Uterus (tissue), 4 donors: Measurements from ENCODE around the gene HNRNPA2B1. TPM values are rescaled to one million over a fixed set of nuclear protein-coding genes. Genes with fewer than 3 reads are reported as not detected.

Source experiments
- DNase-seq, 2 donors: peaks; one replicate each; pipeline ENCODE4 v3.0.0-alpha.2; 2019 to 2020
- H3K27ac ChIP-seq, 2 donors: fragments of 200-600 bp; sonication (generic); 1 replicate in 1 of 2; 2 replicates in 1 of 2; pipeline ENCODE4 v1.5.1; 2016 to 2018
- H3K27me3 ChIP-seq, 2 donors: fragments of 200-600 bp; sonication (generic); one replicate each; pipeline ENCODE4 v1.5.1; 2018 to 2019; ENCODE audit warnings: control low read depth in 1 of 2
- H3K36me3 ChIP-seq, 2 donors: fragments of 200-600 bp; sonication (generic); one replicate each; pipeline ENCODE4 v1.5.1; 2019; ENCODE audit warnings: control low read depth in 1 of 2
- H3K4me1 ChIP-seq, 2 donors: fragments of 200-600 bp; sonication (generic); one replicate each; pipeline ENCODE4 v1.5.1; 2018 to 2019; ENCODE audit warnings: control low read depth in 1 of 2
- H3K4me3 ChIP-seq, 2 donors: fragments of 200-600 bp; sonication (generic); 1 replicate in 1 of 2; 2 replicates in 1 of 2; pipeline ENCODE4 v1.5.1; 2018 to 2019; ENCODE audit warnings: mild to moderate bottlenecking in 1 of 2
- H3K9me3 ChIP-seq, 2 donors: fragments of 200-600 bp; sonication (generic); one replicate each; pipeline ENCODE4 v1.5.1; 2019; ENCODE audit warnings: control low read depth in 1 of 2
- CTCF ChIP-seq, 4 experiments: fragments of 200-600 bp in 2 of 4; fragments of 450-650 bp in 2 of 4; sonication (generic) in 2 of 4; IDR thresholded peaks; one replicate each; pipeline ENCODE4 v1.5.1; 2016 to 2019; ENCODE audit warnings: antibody characterized with exemption in 4 of 4, mild to moderate bottlenecking in 2 of 4, moderate library complexity in 1 of 4
- POLR2A ChIP-seq, 2 donors: fragments of 450-650 bp; IDR thresholded peaks; one replicate each; pipeline ENCODE4 v1.6.1; 2016; ENCODE audit warnings: antibody characterized with exemption in 2 of 2, mild to moderate bottlenecking in 1 of 2, moderate library complexity in 1 of 2
- intact Hi-C: fragments of 100-400 bp; cut with DNase I; formaldehyde crosslinking; loops from one replicate; pipeline ENCODE4 v1.15.1; 2023; ENCODE audit warnings: low total_unique reads
- total RNA-seq, 4 donors: library from RNA; depleted of rRNA in 3 of 4; stranded (reverse); fragments of >200 nt in 3 of 4; gene quantifications; one replicate each; pipeline versions ENCODE4 v1.1.0 to v1.2.4, GENCODE V29; 2014 to 2023
- donor health status: DM: yes; HTN: yes; CAD: no.

The HNRNPA2B1 gene
- total RNA-seq, 4 donors from 2014 or later: 100 to 464 (median 207) TPM

DNA sequence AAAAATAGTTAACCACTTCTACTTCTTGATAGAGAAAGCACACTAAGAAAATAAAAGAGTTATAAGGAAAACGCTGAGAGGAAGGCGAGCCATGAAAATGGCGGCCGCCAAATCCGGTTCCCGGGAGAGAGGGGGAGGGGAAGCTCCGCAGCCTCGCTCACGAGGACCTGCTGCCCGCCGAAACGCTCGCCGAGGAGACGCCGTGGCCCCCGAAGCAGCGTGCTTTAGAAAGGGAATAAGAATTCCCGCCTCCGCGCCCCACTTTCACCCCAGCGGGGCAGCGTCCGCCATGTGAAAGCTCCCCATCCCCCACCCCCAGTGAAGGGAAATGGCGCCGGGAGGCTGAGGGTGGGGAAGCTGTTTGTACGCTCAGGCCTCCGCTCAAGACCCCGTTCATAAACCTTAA lies 505 bp downstream of the HNRNPA2B1 start:
- Histone ChIP-seq H3K27me3 (no peaks in the 10 kb centered on the region), H3K9me3 (no peaks in the 10 kb centered on the region), H3K27ac (peak overlapping the region; percentile 100), H3K4me1 (peaks cover 13 to 19% of the 10 kb centered on the region in 2 donors), H3K4me3 (peak overlapping the region; percentile 88 to 97), H3K36me3 (no peaks in the 10 kb centered on the region)
- peak; percentile 71 to 77 for DNase-seq
- intact Hi-C loops: no loop called here
- TF ChIP-seq CTCF (IDR thresholded peaks at IDR 0.05): no peak
- TF ChIP-seq POLR2A (IDR thresholded peaks at IDR 0.05): no peak

DNA sequence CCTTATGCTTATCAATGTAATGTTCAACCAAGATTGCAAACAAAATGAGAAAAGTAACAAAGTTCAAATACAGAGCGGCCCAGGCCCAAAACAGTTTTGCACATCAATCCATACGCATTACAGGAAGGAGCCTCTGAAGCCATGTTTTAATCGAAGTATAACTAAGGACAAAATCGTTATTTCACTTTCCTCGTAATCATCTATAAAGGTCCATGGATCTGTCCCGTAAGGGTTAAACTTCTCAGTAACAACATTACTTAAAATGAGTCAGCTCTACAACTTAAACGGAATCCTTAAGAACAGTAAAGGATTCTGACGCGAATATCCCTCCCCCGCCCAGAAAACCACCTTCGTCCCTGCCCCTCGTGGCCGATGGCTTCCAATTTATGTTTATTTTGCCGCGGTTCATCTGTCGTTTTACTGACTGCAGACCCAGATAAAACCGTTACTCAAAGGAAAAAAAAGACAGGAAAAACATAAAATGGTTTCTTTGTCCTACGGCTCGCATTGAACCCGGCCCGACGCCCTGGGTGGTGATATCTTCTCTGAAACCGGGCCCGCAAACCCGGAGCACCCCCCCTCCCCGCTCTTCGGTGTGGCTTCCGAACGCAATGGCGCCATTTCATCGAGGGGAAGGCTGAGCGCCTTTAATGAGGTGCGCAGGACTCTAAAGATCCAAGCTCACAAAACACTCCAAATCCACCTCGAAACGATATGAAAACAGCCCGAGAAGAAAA lies 1.1 kb downstream of the HNRNPA2B1 start:
- H3K9me3 ChIP-seq: no peaks in the 10 kb centered on the region
- TF ChIP-seq CTCF (IDR thresholded peaks at IDR 0.05) (no peak), POLR2A (IDR thresholded peaks at IDR 0.05) (peak; percentile 10 to 41)
- DNase-seq: peak; percentile 70 to 74
- intact Hi-C loops: no loop called here
- H3K4me1 ChIP-seq: peaks cover 13 to 19% of the 10 kb centered on the region in 2 donors
- peak overlapping the region; percentile 100 for H3K27ac ChIP-seq
- no peaks in the 10 kb centered on the region for H3K36me3 ChIP-seq
- H3K4me3 ChIP-seq: peak overlapping the region; percentile 88 to 97
- no peaks in the 10 kb centered on the region for H3K27me3 ChIP-seq

DNA sequence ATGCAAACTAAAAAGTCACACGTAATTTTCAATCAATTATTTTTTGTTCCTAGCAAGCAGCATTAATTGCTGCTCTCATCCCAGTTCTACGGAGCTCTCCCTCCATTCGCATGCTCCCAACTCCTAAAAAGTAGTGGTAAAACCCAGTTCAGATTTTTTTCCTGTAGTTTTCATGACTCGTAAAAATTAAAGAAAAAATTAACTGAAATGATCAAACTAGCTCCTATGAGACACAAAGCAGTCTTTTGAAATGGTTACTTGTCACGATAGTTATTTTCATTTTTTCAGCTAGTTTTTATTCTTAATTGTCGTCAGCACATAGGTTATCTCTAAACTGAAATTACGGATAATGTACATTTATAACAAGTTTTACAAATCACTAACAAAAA lies 1.8 kb downstream of the HNRNPA2B1 start:
- no peak for DNase-seq
- intact Hi-C loops: no loop called here
- no peak for TF ChIP-seq POLR2A (IDR thresholded peaks at IDR 0.05)
- Histone ChIP-seq H3K36me3 (no peaks in the 10 kb centered on the region), H3K4me3 (peak overlapping the region; percentile 88 to 97), H3K27me3 (no peaks in the 10 kb centered on the region), H3K27ac (peak overlapping the region; percentile 100), H3K4me1 (peaks cover 13 to 21% of the 10 kb centered on the region in 2 donors), H3K9me3 (no peaks in the 10 kb centered on the region)

GRCh38 chr7:26198133-26198780 lies 2.3 kb downstream of the HNRNPA2B1 start:
- Histone ChIP-seq H3K9me3 (no peaks in the 10 kb centered on the region), H3K27me3 (no peaks in the 10 kb centered on the region), H3K4me1 (peaks cover 13 to 25% of the 10 kb centered on the region in 2 donors), H3K27ac (peak overlapping the region; percentile 100), H3K4me3 (peak overlapping the region; percentile 88 to 97), H3K36me3 (no peaks in the 10 kb centered on the region)
- DNase-seq: no peak
- intact Hi-C loops: no loop called here
- TF ChIP-seq CTCF (IDR thresholded peaks at IDR 0.05) (peak; percentile 53 to 76 (median 60)), POLR2A (IDR thresholded peaks at IDR 0.05) (no peak)

DNA sequence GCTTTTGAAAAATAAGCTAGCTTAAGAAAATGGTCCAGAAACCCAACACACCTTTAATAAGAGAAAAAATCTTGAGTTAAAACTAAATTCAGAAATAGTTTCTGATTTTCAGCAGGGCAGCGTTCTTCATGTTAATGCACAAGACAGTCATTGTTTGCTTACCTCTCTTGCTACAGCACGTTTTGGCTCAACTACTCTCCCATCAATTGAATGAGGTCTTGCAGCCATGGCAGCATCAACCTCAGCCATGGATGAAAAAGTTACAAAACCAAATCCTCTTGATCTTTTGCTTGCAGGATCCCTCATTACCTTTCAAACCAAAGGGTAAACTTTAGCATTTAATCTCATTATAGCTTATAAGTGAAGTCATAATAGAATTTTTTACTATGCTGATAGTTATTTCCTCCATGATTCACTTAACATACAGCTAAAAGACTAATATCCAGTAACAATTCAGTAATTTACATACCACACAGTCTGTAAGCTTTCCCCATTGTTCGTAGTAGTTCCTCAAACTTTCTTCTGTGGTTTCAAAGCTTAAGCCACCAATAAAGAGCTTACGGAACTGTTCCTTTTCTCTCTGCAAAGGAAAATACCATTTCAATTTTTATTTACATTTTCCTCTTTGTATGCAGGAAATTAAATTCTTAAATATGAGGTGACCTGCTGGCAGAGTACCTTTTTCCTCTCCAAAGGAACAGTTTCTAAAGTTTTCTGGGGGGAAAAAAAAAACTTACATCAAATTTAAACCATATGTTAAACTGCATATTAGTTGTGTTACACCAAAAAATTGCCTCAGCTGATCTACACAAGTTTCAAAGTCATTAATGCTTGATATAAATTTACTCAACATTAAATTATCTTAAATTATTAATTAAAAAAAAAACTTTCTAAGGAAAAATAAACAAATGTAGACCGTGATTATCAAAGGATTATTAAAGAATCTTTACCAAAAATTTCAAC lies 3.1 kb downstream of the HNRNPA2B1 start:
- no peak for DNase-seq
- H3K36me3 ChIP-seq: no peaks in the 10 kb centered on the region
- H3K4me3 ChIP-seq: peak overlapping the region; percentile 88 to 97
- TF ChIP-seq POLR2A (IDR thresholded peaks at IDR 0.05) (no peak), CTCF (IDR thresholded peaks at IDR 0.05) (no peak)
- peak overlapping the region in 1 of 2 donors; percentile 100 for H3K27ac ChIP-seq
- no peaks in the 10 kb centered on the region for H3K27me3 ChIP-seq
- intact Hi-C loops: no loop called here
- peaks cover 13 to 25% of the 10 kb centered on the region in 2 donors for H3K4me1 ChIP-seq
- no peaks in the 10 kb centered on the region for H3K9me3 ChIP-seq
